ENCODE data around the gene SGF29.

DNA sequence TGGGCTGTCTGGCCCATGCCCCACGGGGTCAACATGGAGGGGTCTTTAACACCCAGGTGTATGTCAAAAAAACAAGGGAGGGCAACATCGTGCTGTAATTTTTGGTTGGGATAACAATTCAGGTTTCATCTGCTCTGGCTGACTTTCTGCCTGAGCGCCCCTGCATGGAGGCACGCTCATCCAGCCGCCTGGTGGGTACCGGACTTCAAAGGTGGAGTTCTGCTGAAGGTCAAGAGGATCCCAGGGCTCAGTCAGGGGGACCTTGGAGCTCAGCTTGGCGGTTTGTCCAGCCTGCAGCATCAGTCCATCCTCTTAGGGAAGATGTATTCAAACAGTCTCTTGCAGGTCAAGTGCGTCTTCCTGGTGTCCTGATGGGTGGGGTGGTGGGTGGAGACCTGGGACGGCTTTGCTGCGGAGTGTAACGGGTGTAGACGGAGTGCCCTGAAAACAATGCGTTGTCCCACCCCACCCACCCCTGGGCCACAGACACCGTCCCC, 5.4 kb upstream of the SGF29 start:
- no peak for TF ChIP-seq CTCF (IDR thresholded peaks at IDR 0.05; ENCODE audit: low read length)
- TF ChIP-seq EZH2 (IDR thresholded peaks at IDR 0.05; ENCODE audit: borderline replicate concordance, low read length) = no peak

Data from OCI-LY1 (cell line).